ENCODE measurements around the gene CSN3. TPM values are rescaled to one million over a fixed set of nuclear protein-coding genes. Genes with fewer than 3 reads are reported as not detected.
"Not testable (repeated sequence)": the region's sequence is repeated elsewhere in the genome, so short reads cannot be mapped to it uniquely, and the experiment has no call there.

Gene CSN3
- total RNA-seq (not detected), polyA plus RNA-seq (not detected)
- long read RNA-seq, donor 1 = 0 reads
- long read RNA-seq, donor 2 = 0 reads
- long read RNA-seq, donor 3 = 0 reads

DNA sequence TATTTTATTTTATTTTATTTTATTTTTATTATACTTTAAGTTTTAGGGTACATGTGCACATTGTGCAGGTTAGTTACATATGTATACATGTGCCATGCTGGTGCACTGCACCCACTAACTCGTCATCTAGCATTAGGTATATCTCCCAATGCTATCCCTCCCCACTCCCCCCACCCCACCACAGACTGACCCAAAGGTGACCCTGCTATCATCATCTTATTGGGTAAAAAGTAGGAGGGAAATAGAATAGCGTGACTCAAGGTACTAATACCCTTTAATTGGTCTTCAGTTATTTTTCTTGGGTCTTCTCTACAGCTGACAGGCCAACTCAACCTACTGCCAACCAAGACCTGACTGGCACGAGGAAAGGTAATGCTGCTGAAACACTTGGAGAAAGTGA is at the start of gene CSN3:
CSN3 (plus strand) TSS at position 301 of the 400 bp plus-strand sequence. CDS start 2,223 bp downstream, outside the sequence.
- H3K27ac ChIP-seq; H3K4me1 ChIP-seq (ENCODE audit: insufficient read depth); intact Hi-C loops (cut with DNase I); DNase-seq; H3K27me3 ChIP-seq; H3K36me3 ChIP-seq; H3K9me3 ChIP-seq; H3K4me3 ChIP-seq: not testable (repeated sequence)
- WGBS, 3 donors = 85 to 92% (median 88%) methylated on average over 3 of the region's 3 CpGs

DNA sequence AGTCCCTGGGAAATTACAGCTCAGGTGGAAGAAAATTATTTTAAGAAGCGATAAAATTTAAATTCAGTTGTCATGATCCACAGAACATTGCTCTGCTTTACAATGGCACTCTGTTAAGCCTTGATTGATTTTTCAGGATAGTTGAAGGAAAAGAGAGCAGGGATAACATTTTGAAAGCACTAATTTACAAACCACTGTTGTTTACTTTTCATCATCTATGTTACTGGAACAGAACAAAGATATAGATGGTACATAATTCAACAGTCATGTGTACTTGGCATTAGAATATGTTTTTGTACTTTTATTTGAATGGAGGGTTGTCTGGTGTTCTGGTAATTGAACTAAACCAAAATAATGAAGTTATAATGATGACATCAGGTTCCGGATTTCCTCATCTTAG is 49.5 kb upstream of the CSN3 start:
- 84 to 88% (median 86%) methylated on average over 2 of the region's 2 CpGs for WGBS, 3 donors

GRCh38 chr4:70195425-70195824 is 47.0 kb upstream of the CSN3 start, which contains the start of gene ODAM:
Gene ODAM, plus strand, starts transcription at chr4:70195725. Its CDS starts 819 bp downstream, at chr4:70196544.
- H3K4me1 ChIP-seq (ENCODE audit: insufficient read depth) = no peaks in the 10 kb centered on the region
- no peaks in the 10 kb centered on the region for H3K36me3 ChIP-seq
- no peak within 1 kb of the TSS for H3K27ac ChIP-seq
- TF ChIP-seq EP300 (IDR thresholded peaks at IDR 0.05) (no peak), POLR2A (IDR thresholded peaks at IDR 0.05) (no peak), CTCF (IDR thresholded peaks at IDR 0.05) (no peak)
- no peak for DNase-seq
- no peak within 1 kb of the TSS for H3K4me3 ChIP-seq
- H3K27me3 ChIP-seq = no peaks in the 10 kb centered on the region
- H3K9me3 ChIP-seq = no peaks in the 10 kb centered on the region
- intact Hi-C loops (cut with DNase I) = loop anchor here in 1 of 4 donors (10.0 kb wide), 1 partner anchor 1541 kb away; no protein-coding TSS in a partner anchor
- 86 to 92% (median 89%) methylated on average over 1 of the region's 1 CpG for WGBS, 3 donors

More for the DNA sequence above, 49.5 kb upstream of the CSN3 start:
- no peak for TF ChIP-seq POLR2A (IDR thresholded peaks at IDR 0.05)
- TF ChIP-seq CTCF (IDR thresholded peaks at IDR 0.05) = no peak
- TF ChIP-seq EP300 (IDR thresholded peaks at IDR 0.05) = no peak
- no peak overlapping the region for H3K4me3 ChIP-seq
- H3K9me3 ChIP-seq = no peaks in the 10 kb centered on the region
- no peak for DNase-seq
- intact Hi-C loops (cut with DNase I) = loop anchor here in 1 of 4 donors (10.0 kb wide), 1 partner anchor 1538 kb away; no protein-coding TSS in a partner anchor
- no peaks in the 10 kb centered on the region for H3K4me1 ChIP-seq (ENCODE audit: insufficient read depth)
- no peaks in the 10 kb centered on the region for H3K27me3 ChIP-seq
- no peaks in the 10 kb centered on the region for H3K36me3 ChIP-seq
- no peak overlapping the region for H3K27ac ChIP-seq

DNA sequence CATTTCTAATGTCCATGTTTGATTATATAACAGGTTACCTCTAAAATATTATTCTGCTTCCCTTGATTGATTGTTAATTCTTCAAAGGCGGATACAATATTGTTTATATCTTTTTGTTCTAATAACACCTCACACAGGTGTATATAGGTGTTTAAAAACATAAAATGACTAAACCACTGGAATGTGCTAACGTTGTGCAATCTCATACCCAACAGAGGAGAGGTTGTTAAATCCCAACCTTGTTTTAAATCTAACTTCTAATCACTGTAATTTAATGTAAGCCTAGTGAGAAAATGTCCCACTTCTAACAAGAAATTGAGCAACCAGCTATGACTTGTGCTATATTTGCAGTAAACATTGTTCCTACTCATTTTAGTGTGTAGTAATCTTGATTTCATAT is 45.5 kb upstream of the CSN3 start:
- no peaks in the 10 kb centered on the region for H3K36me3 ChIP-seq
- intact Hi-C loops (cut with DNase I) = loop anchor here in 1 of 4 donors (10.0 kb wide), 1 partner anchor 1542 kb away; no protein-coding TSS in a partner anchor
- no peaks in the 10 kb centered on the region for H3K4me1 ChIP-seq (ENCODE audit: insufficient read depth)
- no peak overlapping the region for H3K4me3 ChIP-seq
- WGBS, 3 donors = 85 to 90% (median 88%) methylated on average over 2 of the region's 2 CpGs
- no peaks in the 10 kb centered on the region for H3K9me3 ChIP-seq
- no peaks in the 10 kb centered on the region for H3K27me3 ChIP-seq
- H3K27ac ChIP-seq = no peak overlapping the region
- DNase-seq = no peak
- TF ChIP-seq CTCF (IDR thresholded peaks at IDR 0.05) (no peak), POLR2A (IDR thresholded peaks at IDR 0.05) (no peak), EP300 (IDR thresholded peaks at IDR 0.05) (no peak)

DNA sequence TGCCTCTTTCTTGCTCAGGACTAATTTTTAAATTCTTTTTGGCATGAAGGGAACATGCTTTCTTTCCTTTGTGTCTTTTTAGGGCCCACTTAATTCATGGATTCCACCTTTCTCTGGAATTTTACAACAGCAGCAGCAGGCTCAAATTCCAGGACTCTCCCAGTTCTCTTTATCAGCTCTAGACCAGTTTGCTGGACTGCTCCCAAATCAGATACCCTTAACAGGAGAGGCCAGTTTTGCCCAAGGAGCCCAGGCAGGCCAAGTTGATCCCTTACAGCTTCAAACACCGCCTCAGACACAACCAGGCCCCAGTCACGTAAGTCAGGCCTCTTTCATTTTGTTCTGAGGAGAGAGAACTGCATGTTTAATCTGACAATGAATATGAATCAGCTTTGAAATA is 44.6 kb upstream of the CSN3 start:
- DNase-seq = no peak
- Histone ChIP-seq H3K4me1 (ENCODE audit: insufficient read depth) (no peaks in the 10 kb centered on the region), H3K36me3 (no peaks in the 10 kb centered on the region), H3K9me3 (no peaks in the 10 kb centered on the region), H3K4me3 (no peak overlapping the region), H3K27ac (no peak overlapping the region), H3K27me3 (no peaks in the 10 kb centered on the region)
- TF ChIP-seq CTCF (IDR thresholded peaks at IDR 0.05) (no peak), POLR2A (IDR thresholded peaks at IDR 0.05) (no peak), EP300 (IDR thresholded peaks at IDR 0.05) (no peak)
- intact Hi-C loops (cut with DNase I) = loop anchor here in 1 of 4 donors (10.0 kb wide), 1 partner anchor 1543 kb away; no protein-coding TSS in a partner anchor
- whole genome bisulfite sequencing, 3 donors = 43 to 67% (median 61%) methylated on average over 2 of the region's 2 CpGs

All from ovary (tissue), 10 donors.